ENCODE measurements around the gene TPD52L2.

The TPD52L2 gene

DNA sequence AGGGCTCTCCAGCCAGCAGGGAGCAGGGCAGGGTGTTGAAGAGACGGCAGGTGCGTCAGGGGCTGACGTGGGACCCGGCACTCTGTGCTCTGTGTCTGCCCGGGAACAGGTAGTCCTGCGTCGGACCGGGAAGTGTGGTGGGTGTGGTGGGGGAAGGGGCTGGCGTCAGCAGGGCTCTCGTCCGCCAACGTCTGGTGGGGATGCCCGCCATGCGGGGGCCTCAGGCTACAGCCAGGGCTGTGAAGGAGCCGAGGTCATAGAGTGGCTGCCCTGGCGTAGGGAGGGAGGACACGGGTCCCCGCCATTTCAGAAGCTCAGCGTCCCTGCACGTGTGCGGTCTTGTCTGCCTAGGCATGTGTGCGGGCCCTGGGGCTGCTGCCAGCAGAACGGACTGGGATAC lies 55.2 kb downstream of the TPD52L2 start:
- no peak for TF ChIP-seq TCF4 (CRISPR knock-in tag; IDR thresholded peaks at IDR 0.05; ENCODE audit: borderline replicate concordance)
- no peak for TF ChIP-seq CSDC2 (CRISPR knock-in tag; IDR thresholded peaks at IDR 0.05)
- TF ChIP-seq, protein P1, sequence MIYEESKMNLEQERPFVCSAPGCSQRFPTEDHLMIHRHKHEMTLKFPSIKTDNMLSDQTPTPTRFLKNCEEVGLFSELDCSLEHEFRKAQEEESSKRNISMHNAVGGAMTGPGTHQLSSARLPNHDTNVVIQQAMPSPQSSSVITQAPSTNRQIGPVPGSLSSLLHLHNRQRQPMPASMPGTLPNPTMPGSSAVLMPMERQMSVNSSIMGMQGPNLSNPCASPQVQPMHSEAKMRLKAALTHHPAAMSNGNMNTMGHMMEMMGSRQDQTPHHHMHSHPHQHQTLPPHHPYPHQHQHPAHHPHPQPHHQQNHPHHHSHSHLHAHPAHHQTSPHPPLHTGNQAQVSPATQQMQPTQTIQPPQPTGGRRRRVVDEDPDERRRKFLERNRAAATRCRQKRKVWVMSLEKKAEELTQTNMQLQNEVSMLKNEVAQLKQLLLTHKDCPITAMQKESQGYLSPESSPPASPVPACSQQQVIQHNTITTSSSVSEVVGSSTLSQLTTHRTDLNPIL (CRISPR knock-in tag; IDR thresholded peaks at IDR 0.05; ENCODE audit: low read depth), result no peak
- TF ChIP-seq, protein P2, sequence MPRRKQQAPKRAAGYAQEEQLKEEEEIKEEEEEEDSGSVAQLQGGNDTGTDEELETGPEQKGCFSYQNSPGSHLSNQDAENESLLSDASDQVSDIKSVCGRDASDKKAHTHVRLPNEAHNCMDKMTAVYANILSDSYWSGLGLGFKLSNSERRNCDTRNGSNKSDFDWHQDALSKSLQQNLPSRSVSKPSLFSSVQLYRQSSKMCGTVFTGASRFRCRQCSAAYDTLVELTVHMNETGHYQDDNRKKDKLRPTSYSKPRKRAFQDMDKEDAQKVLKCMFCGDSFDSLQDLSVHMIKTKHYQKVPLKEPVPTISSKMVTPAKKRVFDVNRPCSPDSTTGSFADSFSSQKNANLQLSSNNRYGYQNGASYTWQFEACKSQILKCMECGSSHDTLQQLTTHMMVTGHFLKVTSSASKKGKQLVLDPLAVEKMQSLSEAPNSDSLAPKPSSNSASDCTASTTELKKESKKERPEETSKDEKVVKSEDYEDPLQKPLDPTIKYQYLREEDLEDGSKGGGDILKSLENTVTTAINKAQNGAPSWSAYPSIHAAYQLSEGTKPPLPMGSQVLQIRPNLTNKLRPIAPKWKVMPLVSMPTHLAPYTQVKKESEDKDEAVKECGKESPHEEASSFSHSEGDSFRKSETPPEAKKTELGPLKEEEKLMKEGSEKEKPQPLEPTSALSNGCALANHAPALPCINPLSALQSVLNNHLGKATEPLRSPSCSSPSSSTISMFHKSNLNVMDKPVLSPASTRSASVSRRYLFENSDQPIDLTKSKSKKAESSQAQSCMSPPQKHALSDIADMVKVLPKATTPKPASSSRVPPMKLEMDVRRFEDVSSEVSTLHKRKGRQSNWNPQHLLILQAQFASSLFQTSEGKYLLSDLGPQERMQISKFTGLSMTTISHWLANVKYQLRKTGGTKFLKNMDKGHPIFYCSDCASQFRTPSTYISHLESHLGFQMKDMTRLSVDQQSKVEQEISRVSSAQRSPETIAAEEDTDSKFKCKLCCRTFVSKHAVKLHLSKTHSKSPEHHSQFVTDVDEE (CRISPR knock-in tag; IDR thresholded peaks at IDR 0.05), result no peak
- TF ChIP-seq TOX (CRISPR knock-in tag; IDR thresholded peaks at IDR 0.05; ENCODE audit: borderline replicate concordance), result no peak
- TF ChIP-seq RARB (CRISPR knock-in tag; IDR thresholded peaks at IDR 0.05), result no peak
- TF ChIP-seq PPARA (CRISPR knock-in tag; IDR thresholded peaks at IDR 0.05; ENCODE audit: borderline replicate concordance), result no peak
- no peak for TF ChIP-seq ZNF565 (CRISPR knock-in tag; conservative IDR thresholded peaks at IDR 0.05; ENCODE audit: low read depth)
- no peak for ATAC-seq

DNA sequence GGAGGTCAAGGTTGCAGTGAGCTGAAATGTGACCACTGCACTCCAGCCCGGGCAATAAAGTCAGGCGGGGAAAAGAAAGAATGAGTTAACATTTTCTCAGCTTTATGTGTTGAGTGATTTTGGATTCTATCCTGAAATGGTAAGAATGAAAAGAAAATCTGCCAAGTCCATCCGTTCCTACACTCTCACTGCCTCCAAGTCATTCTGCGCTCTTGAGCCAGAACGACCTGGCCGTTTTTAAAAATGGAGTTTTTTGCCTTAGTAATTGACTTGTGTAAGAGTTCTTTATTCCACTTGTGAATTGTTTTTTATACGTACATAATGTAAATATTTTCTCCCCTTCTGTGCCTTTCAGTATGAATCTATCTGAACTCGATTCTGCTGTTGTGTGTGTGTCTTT lies 58.6 kb downstream of the TPD52L2 start:
- no peak for ATAC-seq
- TF ChIP-seq ARNTL (CRISPR knock-in tag; IDR thresholded peaks at IDR 0.05; ENCODE audit: borderline replicate concordance, low read depth) (no peak), ZFP30 (CRISPR knock-in tag; IDR thresholded peaks at IDR 0.05) (no peak), ZNF70 (CRISPR knock-in tag; IDR thresholded peaks at IDR 0.05) (no peak), OSR1 (CRISPR knock-in tag; IDR thresholded peaks at IDR 0.05) (no peak), GLIS3 (CRISPR knock-in tag; IDR thresholded peaks at IDR 0.05) (no peak), ISL1 (CRISPR knock-in tag; IDR thresholded peaks at IDR 0.05) (no peak), BACH2 (CRISPR knock-in tag; IDR thresholded peaks at IDR 0.05; ENCODE audit: borderline replicate concordance) (no peak), ZNF8 (CRISPR knock-in tag; IDR thresholded peaks at IDR 0.05) (no peak), SNAI2 (CRISPR knock-in tag; IDR thresholded peaks at IDR 0.05) (no peak)

DNA sequence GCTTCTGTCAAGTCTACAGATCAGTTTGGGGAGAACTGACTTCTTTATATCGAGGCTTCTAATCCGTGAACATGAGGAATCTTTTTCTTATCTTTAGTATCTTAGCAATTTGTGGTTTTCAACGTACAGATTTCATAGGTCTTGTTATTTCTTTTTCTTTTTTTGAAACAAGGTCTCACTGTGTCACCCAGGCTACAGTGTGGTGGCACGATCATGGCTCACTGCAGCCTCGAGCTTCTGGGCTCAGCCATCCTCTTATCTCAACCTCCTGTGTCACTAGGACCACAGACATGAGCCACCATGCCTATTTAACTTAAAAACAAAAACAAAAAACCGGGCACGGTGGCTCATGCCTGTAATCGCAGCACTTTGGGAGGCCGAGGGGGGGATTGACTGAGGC lies 59.2 kb downstream of the TPD52L2 start:
- ATAC-seq, result no peak
- TF ChIP-seq ISL1 (CRISPR knock-in tag; IDR thresholded peaks at IDR 0.05) (no peak), OSR1 (CRISPR knock-in tag; IDR thresholded peaks at IDR 0.05) (no peak), POU6F1 (CRISPR knock-in tag; IDR thresholded peaks at IDR 0.05; ENCODE audit: borderline replicate concordance, low read depth) (no peak), ZFP30 (CRISPR knock-in tag; IDR thresholded peaks at IDR 0.05) (no peak), RARB (CRISPR knock-in tag; IDR thresholded peaks at IDR 0.05) (no peak), ZC3H10 (CRISPR knock-in tag; IDR thresholded peaks at IDR 0.05) (no peak), GLIS3 (CRISPR knock-in tag; IDR thresholded peaks at IDR 0.05) (no peak), TOX (CRISPR knock-in tag; IDR thresholded peaks at IDR 0.05; ENCODE audit: borderline replicate concordance) (no peak), ZNF565 (CRISPR knock-in tag; conservative IDR thresholded peaks at IDR 0.05; ENCODE audit: low read depth) (no peak), TCF4 (CRISPR knock-in tag; IDR thresholded peaks at IDR 0.05; ENCODE audit: borderline replicate concordance) (no peak), ZNF70 (CRISPR knock-in tag; IDR thresholded peaks at IDR 0.05) (no peak), ZFP3 (CRISPR knock-in tag; IDR thresholded peaks at IDR 0.05) (no peak), PPARA (CRISPR knock-in tag; IDR thresholded peaks at IDR 0.05; ENCODE audit: borderline replicate concordance) (no peak), ARNTL (CRISPR knock-in tag; IDR thresholded peaks at IDR 0.05; ENCODE audit: borderline replicate concordance, low read depth) (no peak), SNAI2 (CRISPR knock-in tag; IDR thresholded peaks at IDR 0.05) (no peak), ZNF8 (CRISPR knock-in tag; IDR thresholded peaks at IDR 0.05) (no peak)
- TF ChIP-seq, protein P2 (CRISPR knock-in tag; IDR thresholded peaks at IDR 0.05), result no peak
- TF ChIP-seq, protein P1 (CRISPR knock-in tag; IDR thresholded peaks at IDR 0.05; ENCODE audit: low read depth), result no peak
- TF ChIP-seq, protein P3, sequence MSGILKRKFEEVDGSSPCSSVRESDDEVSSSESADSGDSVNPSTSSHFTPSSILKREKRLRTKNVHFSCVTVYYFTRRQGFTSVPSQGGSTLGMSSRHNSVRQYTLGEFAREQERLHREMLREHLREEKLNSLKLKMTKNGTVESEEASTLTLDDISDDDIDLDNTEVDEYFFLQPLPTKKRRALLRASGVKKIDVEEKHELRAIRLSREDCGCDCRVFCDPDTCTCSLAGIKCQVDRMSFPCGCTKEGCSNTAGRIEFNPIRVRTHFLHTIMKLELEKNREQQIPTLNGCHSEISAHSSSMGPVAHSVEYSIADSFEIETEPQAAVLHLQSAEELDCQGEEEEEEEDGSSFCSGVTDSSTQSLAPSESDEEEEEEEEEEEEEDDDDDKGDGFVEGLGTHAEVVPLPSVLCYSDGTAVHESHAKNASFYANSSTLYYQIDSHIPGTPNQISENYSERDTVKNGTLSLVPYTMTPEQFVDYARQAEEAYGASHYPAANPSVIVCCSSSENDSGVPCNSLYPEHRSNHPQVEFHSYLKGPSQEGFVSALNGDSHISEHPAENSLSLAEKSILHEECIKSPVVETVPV (CRISPR knock-in tag; IDR thresholded peaks at IDR 0.05), result no peak
- TF ChIP-seq, protein P4, sequence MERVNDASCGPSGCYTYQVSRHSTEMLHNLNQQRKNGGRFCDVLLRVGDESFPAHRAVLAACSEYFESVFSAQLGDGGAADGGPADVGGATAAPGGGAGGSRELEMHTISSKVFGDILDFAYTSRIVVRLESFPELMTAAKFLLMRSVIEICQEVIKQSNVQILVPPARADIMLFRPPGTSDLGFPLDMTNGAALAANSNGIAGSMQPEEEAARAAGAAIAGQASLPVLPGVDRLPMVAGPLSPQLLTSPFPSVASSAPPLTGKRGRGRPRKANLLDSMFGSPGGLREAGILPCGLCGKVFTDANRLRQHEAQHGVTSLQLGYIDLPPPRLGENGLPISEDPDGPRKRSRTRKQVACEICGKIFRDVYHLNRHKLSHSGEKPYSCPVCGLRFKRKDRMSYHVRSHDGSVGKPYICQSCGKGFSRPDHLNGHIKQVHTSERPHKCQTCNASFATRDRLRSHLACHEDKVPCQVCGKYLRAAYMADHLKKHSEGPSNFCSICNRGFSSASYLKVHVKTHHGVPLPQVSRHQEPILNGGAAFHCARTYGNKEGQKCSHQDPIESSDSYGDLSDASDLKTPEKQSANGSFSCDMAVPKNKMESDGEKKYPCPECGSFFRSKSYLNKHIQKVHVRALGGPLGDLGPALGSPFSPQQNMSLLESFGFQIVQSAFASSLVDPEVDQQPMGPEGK (CRISPR knock-in tag; IDR thresholded peaks at IDR 0.05; ENCODE audit: borderline replicate concordance), result no peak

Measured in SK-N-SH treated with all-trans-retinoic acid at 6 μM for 48 hours (cell line).